ENCODE measurements around the gene ELOVL5.
"Not testable (repeated sequence)": the region's sequence is repeated elsewhere in the genome, so short reads cannot be mapped to it uniquely, and the experiment has no call there.

ELOVL5 gene

DNA sequence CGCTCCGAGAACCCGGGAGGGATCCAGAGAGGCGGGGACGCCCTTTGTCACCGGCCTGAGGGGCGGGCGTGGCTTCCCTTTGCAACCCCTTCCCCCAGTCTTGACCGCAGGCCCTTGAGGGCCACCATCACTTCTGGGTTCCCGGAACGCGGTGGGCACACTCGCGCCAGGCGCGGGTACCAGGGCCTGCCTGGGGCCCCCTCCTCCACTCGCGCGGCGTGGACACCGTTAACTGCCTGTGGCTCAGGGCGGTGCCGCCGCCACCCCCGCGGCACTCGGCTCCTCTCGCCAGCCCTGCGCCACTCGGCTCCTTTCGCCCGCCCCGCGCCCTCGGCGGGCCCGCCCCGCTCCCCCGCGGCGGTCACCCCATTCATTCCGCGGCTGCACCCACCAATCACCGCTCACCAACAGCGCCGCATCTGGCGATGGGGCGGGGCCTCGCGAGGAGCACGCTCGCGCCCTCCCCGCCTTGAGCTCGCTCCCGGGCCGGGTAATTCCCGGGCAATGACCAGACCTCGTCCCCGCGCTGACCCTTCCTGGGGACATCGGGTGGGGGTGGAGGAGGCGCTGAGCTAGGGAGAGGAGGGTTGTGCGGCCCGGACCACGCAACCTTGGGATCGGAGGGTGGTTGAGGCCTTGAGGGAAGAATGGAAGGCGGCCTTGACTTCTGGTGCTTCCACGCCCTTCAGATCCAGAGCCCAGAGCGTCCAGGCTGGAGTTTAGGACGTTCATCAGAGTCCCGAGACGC lies 10.5 kb upstream of the ELOVL5 start:
- peak; percentile 82 for DNase-seq

DNA sequence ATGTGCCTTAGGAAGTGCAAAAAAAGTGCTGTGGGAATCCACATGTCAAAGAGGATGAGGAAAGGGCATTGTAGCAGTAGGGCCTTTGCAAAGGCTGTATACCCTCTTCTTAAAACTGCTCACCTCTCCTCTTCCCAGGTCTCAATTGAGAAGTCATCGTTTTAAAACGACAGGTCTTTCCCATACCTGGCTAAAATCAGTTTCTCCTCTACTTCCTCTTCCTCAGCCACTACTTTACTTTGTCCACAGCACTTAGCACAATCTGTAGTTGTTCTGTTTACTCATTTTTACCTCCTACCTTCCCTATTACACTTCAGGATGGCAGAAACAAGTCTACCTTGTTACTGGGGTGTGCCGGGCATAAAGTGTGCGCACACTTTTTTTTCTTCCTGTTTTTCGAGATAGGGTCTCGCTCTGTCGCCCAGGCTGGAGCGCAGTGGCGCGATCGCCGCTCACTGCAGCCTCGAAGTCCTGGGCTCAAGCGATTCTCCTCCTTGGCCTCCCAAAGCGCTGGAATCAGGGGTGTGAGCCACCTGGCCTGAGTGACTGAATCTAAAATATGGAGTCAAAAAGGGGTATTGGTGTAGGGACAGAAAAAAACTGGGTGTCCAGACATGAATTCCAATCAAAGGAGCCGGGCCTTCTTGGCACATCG lies 9.8 kb upstream of the ELOVL5 start:
- no peak for DNase-seq

DNA sequence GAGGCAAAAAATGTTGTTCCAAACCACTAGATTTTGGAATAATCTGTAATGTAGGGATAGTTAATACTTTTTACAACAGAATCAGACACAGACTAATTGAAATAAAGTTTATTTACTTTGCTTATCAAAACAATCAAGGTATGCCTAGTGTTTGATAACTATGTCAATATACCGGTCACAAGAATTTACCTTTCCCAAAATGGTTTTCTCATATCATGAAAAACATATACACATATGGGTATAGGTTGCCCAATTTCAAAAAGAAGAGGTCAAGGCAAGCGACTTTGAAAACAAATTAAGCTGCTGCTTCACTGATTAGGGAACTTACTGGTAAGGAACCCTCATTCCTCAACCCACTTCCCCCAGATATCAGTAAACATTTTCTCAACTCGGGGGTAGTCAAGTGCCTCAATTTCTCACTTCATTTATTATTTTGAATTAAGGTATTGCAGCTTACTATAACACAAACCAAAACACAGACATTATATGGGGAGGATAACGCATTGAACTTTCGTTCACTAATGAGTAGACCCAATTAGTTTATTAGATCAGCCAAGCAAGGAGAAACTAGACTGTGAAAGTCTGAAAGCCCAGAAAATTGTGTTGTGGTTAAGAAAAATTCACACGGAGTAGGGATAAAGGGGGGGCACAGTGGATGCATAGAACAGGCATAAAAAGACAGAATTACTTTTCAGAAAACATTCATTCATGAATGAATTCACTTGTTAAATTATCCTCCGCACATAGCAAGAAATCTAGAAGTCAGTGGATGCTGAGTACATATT lies 9.0 kb upstream of the ELOVL5 start:
- no peak for DNase-seq

DNA sequence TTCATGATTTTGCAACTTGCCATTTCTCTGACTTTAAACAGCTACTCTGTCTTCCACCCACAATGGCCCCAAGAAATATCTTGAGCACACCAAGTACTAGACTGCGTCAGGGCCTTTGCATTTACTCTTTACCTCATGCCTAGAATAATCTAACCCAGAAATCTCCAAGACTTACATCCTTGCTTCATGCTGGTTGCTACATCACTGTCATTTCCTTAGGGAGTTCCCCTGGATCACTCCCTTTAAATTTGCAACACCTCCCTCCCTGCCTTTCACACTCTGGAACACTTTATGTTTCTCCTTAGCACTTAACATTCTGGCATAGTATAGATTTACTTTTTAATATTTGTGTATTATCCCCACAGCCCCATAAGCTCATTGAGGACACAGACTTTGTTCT lies 4.9 kb upstream of the ELOVL5 start:
- no peak for DNase-seq

DNA sequence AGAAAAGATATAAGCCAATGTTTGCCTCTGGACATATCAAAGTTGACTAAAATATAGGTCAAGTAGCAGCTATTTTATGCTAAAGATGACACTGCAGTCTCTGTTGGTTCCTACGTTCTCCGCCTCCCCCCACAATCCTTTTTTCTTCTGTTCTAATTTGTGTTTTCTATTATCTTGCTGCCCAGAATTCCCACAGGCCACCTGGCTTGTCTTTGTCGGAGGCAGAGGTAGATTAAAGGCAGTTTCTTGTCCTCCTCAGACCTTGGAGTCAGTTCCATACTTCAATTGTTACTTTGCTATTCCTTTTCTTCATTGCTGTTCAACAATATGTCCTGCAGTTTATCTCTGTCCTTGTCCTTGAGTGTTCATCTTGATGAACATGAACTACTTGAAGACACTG lies 3.6 kb upstream of the ELOVL5 start:
- no peak for DNase-seq

DNA sequence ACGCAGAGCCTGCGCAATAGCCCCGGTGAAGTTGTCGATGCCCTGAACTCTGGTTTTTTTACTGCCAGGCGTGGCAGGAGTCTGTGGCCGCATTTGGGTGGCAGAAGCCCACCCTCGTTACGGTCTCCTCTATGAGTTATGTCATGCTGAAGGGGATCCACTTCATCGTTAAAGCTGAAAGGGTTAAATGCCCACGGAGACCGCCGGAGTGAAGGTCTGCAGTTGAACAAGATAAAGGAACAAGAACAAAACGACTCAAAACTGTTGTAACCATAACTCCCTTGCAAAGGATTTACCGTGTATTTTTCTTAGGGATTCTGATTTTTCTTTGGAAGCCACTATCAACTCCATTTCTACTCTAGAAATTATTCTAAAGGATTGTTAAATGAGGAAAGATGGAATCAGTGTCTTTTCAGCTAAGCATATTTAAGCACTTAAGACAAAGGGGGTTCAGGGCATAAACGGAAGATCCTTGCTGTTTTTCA lies 501 bp upstream of the ELOVL5 start:
- DNase-seq, result no peak

DNA sequence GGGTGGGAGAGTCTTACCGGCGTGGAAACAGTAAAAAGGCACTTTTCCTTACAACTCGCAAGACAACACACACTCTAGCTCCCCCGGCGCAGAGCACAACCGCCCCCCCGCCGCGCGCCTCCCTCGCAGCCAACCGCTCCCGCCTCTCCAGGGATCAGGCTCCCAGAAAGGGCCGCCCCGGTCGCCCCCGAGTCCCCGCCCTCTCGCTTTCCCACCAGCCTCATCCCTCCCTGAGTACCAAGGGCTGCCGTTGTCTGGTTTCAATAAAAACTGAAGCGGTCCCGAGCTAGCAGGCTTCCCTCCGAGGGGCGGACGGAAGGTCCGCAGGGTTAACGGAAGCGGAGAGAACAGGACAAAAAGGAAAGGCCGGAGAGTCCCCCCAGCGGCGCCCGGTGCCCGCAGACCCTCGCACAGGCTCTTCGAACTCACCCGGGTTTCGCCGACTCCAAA lies 804 bp downstream of the ELOVL5 start:
- peak; percentile 62 for DNase-seq

DNA sequence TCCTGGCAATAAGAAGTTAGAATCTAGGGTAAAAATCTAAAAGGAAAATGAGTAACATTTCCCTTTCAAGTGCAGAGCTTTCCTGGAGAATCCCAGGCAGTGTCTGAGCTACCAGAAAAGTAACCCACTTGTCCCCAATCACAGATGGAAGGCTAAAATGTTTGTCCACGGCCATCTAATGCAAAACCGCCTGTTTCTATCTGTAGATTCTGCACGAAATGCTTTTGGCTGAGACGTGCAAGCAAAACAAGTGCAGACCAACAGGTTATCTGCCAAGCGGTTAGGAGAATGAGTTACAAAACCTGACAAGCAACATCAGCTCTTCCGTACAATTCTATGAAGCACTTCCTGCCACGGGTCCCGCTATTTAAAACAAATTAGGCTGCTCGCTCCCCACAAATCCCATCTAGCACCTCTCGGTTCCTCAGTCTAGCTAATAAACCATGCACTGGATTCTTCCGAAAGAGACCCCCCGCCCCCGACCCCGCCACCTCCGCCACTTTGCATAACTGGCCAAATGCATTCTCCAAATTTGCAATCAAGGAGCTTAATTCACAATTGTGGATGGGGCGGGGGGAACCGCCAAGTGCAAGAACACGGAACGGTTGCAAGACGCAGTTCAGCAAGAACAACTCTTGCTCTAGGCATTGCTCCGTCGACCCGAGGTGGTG lies 1.4 kb downstream of the ELOVL5 start:
- peak; percentile 20 for DNase-seq

DNA sequence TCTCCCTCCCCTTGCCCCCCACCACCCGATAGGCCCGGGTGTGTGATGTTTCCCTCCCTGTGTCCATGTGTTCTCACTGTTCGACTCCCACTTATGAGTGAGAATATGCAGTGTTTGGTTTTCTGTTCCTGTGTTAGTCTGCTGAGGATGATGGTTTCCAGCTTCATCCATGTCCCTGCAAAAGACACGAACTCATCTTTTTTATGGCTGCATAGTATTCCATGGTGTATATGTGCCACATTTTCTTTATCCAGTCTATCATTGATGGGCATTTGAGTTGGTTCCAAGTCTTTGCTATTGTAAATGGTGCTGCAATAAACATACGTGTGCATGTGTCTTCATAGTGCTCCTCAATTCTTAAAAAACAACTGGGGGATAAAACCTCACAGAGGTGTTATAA lies 2.7 kb downstream of the ELOVL5 start:
- DNase-seq, result not testable (repeated sequence)

DNA sequence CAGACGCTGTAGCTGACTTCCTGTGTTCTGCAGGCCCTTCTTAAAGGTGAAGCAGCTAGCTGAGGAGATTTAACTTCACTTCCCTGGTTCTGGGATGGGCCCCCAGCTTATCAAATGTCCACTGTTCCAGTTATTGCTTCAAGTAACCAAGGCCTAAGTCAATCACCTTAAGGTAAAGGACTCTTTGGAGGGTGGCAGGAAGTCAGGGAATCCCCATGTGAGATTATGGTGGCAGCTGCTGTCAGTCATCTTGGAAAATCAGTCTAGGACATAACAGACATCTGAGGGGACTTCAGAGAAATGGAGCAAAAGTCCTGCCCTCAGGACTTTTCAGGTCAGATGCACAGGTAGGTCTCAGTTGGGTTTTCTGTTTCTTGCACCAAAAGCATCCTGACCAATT lies 3.8 kb downstream of the ELOVL5 start:
- no peak for DNase-seq

DNA sequence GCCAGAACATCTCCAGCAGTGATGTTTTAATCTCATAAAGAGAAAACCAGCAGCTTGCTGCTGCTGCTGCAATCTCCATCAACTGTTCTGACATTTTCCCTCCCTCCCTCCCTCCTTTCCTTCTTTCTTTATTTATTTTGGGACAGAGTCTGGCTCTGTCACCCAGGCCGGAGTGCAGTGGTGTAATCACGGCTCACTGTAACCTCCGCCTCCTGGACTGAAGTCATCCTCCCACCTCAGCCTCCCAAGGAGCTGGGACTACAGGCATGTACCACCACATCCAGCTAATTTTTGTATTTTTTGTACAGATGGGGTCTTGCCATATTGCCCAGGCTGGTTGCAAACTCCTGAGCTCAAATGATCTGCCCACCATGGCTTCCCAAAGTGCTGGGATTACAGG lies 5.7 kb downstream of the ELOVL5 start:
- no peak for DNase-seq

DNA sequence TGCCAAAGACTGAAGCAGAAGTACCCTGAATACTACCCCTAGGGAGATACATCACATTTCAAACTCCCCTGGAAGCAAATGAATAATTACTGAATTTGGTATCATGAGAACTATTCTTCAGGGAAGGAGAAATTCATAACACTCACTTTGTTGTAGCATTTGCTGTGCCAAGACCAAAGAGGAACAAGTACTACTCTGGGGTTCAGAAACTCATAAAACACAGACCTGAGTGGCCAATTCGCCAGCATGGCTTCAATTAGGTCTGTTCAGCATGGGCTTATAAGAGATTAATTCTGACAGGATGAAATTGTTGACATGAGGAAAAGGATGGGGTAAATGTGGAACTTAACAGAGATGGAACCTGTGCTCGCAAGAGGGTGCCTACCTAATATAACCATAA lies 6.5 kb downstream of the ELOVL5 start:
- no peak for DNase-seq

DNA sequence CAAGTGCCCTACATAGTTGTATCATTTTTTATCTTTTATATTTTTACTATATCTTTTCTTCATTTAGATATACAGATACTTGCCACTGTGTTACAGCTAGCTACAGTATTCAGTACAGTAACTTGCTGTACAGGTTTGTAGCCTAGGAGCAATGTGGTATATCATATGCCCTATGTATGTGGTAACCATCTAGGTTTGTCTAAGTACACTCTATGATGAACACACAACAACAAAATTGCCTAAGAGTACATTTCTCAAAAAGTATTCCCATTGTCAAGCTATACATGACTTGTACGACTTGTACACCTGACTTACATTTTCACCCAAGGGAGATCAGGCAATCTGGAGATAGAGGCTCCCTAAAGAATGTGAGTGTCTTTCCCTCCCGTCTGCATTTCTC lies 8.2 kb downstream of the ELOVL5 start:
- no peak for DNase-seq

DNA sequence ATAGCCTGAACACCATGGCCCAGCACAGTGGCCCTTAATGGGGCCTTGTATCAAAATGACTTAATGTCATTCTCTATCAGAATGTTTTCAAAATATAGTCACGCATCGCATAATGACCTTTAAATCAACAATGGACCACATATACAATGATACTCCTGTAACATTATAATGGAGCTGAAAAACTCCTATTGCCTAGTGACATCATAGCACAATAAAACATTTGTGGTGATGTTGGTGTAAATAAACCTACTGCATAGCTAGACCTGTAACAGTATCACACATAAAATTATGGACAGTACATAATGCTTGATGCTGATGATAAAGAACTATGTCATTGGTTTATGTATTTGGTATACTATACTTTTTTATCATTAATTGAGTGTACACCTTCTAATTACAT lies 9.3 kb downstream of the ELOVL5 start:
- DNase-seq, result no peak

DNA sequence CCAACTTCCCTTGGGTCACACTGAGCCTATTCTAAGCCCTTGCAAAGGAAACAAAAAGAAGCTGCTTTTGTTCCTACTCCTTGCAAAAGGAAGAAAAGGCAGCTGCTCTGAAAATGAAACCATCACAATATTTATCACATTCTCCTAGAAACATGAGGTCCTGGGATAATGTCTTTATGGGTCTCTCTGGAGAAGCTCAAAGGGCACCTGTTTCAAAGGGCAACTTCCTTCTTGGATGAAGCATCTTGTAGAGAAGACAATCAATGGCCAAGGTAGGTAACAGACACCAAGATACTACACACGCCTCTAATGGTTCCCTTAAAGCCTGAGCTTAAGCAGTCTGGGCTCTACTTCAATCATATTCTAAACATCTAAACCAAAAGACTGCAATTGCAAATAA lies 10.4 kb downstream of the ELOVL5 start:
- DNase-seq, result no peak

DNA sequence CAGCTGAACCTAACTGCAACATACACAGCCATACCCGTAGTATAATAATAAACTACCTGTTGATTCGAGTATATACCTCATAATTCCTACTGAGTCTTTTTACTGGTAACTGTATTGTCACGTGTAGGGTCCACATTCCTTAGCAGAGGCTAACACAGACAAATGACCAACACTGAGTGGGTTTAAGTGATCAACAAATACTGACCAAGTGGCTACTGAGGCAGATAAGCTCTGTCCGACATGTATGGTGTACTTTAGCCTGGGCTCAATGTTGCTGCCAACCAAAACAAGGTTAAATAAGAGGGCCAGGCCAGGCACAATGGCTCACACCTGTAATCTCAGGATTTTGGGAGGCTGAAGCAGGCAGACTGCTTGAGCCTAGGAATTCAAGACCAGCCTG lies 12.7 kb downstream of the ELOVL5 start:
- no peak for DNase-seq

DNA sequence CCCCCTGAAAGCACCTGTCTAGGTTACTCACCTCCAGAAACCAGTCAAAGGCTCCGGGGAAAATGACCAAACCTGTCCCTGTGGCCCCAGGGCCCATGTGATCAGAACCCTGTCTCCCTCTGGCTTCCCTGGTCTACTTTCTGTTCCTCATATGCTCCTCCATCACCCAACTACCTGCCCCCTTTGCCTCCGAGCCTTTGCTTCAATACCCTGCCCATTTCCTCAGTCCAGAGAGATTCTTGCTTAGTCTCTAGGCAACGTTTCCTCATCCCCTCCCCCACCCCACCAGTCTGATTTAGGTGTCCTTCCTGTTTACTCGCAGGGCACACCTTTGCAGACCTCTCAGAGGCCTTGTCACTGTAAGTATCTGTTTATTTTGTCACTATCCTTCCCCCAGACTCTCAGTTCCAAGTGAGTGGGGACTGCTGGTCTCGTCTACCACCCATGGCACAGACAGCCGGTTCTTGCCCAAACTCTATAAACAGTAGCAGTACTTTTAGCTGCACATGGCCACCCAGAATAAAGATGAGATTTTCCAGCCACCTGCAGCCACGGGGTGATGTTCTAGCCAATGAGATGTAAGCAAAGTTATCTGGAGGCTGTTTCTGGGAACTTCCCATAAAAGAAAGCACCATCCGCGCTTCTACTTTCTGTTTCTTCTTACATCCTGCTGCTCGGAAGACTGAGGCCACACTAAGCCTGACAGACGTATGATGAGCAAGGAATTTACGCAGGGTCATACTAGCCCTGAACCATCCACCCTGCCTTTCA lies 13.3 kb downstream of the ELOVL5 start:
- no peak for DNase-seq

DNA sequence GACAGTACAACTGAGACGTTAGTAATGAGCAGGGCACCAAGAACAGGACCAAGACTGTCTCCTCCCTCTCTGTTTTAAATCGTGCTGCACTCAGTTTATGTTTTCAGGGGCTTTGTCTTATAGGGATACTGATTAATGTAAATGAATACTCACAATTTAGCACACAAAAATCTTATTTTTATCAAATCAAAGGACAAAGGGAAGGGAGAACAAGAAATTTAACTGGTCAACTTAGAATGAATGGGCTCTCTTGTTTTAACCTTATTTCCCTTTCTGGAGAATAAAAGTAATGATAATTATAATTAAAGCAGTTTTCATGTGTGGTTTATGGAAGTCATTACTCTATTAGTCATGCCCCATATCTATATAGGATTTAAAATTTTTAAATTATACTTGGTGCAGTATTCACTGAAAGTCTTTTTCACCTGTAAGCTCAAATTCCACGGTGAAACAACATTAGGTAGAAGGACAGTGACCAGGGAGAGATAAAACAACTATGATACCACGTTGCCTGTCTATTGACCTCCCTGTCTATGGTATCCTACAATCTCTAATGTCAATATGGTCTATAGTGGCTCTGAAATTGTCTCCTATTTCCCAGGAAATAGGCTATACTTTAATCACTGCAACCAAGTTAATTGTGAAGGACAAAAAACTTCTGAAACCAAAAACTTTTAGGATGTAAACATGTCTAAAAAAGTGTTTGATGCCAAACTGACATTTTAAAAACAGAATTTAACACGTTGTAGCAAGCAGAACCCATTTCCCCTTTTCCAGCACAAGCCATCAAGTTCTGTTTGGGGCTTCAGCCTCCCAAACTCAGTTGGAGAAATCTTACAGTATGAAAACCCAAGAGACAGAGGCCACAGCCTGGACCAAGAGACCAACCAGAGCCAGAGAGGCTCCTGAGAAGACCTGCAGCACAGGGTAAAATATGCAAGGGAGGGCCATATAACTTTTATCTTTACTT lies 15.0 kb downstream of the ELOVL5 start:
- no peak for DNase-seq

DNA sequence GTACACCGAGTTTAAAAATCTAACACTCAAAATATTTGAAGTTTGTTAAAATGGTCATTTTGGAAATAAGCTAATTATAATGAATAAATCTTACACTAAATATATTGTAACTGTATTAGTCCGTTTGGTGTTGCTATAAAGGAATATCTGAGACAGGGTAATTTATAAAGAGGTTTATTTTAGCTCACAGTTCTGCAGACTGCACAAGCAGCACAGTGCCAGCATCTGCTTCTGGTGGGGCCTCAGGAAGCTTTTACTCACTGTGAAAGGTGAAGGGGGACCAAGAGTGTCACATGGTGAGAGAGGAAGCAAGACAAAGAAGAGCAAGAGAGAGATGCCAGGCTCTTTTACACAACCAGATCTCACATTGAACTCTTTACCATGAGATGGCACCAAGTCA lies 17.1 kb downstream of the ELOVL5 start:
- no peak for DNase-seq

DNA sequence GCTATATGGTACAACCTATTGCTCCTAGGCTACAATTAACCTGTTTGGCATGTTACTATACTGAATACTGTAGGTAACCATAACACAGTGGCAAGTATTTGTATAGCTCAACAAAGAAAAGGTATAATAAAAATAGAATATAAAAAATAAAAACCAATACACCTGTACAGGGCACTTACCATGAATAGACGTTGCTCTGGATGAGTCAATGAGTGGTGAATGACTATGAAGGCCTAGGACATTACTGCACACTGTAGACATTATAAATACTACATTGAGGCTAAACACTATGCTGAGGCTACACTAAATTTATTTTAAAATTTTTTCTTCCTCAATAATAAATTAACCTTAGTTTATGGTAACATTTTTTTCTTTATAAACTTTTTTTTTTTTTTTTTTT lies 18.6 kb downstream of the ELOVL5 start:
- DNase-seq, result no peak

DNA sequence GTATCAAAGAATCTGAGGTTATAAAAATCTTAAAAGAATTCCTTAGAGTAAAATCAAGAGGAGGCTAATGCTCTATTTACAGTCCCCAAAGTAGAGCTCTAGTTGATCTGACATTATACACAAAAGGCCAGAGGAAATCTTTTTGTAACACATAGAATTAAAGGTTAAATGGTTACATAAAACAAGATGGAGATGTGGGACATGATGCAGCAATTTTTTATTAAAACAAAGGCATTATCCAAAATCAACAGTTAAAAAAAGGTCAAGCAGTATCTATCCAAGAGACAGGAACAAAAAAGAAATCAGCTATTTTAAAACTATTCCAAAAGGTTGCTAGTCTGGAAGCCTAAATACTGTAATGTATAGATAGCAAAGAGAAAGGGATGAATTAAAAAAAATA lies 20.4 kb downstream of the ELOVL5 start:
- no peak for DNase-seq

All from NCI-H526 treated with DMSO at 0.1 percent for 48 hours (cell line).